HG03378 (cell line): ENCODE measurements around the gene ORC3.
"Not testable (repeated sequence)": the region's sequence is repeated elsewhere in the genome, so short reads cannot be mapped to it uniquely, and the experiment has no call there.

ENCODE experiments used
- ATAC-seq: cut with Tn5 transposase; IDR thresholded peaks from one replicate; pipeline ENCODE4 v1.9.1; 2021; ENCODE audit warnings: mild to moderate bottlenecking, moderate library complexity; ENCODE audit not compliant: unreplicated experiment

Gene ORC3

GRCh38 chr6:87590990-87591389 lies 1.1 kb downstream of the ORC3 start:
- ATAC-seq, result no peak

- no peak for ATAC-seq
Observed at GRCh38 chr6:87600576-87600975, 10.6 kb downstream of the ORC3 start.

GRCh38 chr6:87606199-87606598 lies 16.3 kb downstream of the ORC3 start:
- no peak for ATAC-seq

GRCh38 chr6:87608802-87609201 lies 18.9 kb downstream of the ORC3 start:
- ATAC-seq, result no peak

- not testable (repeated sequence) for ATAC-seq
Observed at GRCh38 chr6:87613018-87613417, 23.1 kb downstream of the ORC3 start.

GRCh38 chr6:87617405-87617804 lies 27.5 kb downstream of the ORC3 start:
- ATAC-seq, result no peak

GRCh38 chr6:87618531-87618930 lies 28.6 kb downstream of the ORC3 start:
- ATAC-seq, result no peak

GRCh38 chr6:87623248-87623647 lies 33.3 kb downstream of the ORC3 start:
- ATAC-seq, result no peak

- ATAC-seq, result no peak
Observed at GRCh38 chr6:87628424-87628823, 38.5 kb downstream of the ORC3 start.

GRCh38 chr6:87628881-87629280 lies 38.9 kb downstream of the ORC3 start:
- ATAC-seq, result no peak

- ATAC-seq, result no peak
Observed at GRCh38 chr6:87630746-87631145, 40.8 kb downstream of the ORC3 start.

- ATAC-seq, result no peak
Observed at GRCh38 chr6:87633851-87634250, 43.9 kb downstream of the ORC3 start.

GRCh38 chr6:87636315-87636714 lies 46.4 kb downstream of the ORC3 start:
- no peak for ATAC-seq

GRCh38 chr6:87637106-87637505 lies 47.2 kb downstream of the ORC3 start:
- no peak for ATAC-seq

- ATAC-seq, result no peak
Observed at GRCh38 chr6:87639373-87639772, 49.4 kb downstream of the ORC3 start.

GRCh38 chr6:87641065-87641692 lies 51.2 kb downstream of the ORC3 start:
- ATAC-seq, result no peak

GRCh38 chr6:87645080-87645479 lies 55.1 kb downstream of the ORC3 start:
- ATAC-seq, result peak; percentile 52

GRCh38 chr6:87653074-87653962 lies 63.4 kb downstream of the ORC3 start:
- no peak for ATAC-seq

GRCh38 chr6:87654122-87654521 lies 64.2 kb downstream of the ORC3 start:
- no peak for ATAC-seq

- ATAC-seq, result no peak
Observed at GRCh38 chr6:87654875-87655454, 65.0 kb downstream of the ORC3 start.

- no peak for ATAC-seq
Observed at GRCh38 chr6:87655824-87656223, 65.9 kb downstream of the ORC3 start.

GRCh38 chr6:87656857-87657256 lies 66.9 kb downstream of the ORC3 start:
- ATAC-seq, result peak; percentile 69
